Smooth muscle cell (in vitro differentiated cells): ENCODE data around the gene BCOR. TPM values are rescaled to one million over a fixed set of nuclear protein-coding genes. Genes with fewer than 3 reads are reported as not detected.

ENCODE experiments used
- DNase-seq: peaks from one replicate; lab custom pipeline; 2025; ENCODE audit not compliant: unreplicated experiment; lab: John Stamatoyannopoulos, UW
- H2AFZ ChIP-seq: fragments of 200-600 bp; sonication (generic); 2 replicates; pipeline ENCODE4 v1.6.0; 2016; ENCODE audit warnings: antibody characterized with exemption, low read depth, mild to moderate bottlenecking
- H3F3A ChIP-seq: fragments of 200-600 bp; sonication (generic); 2 replicates; pipeline ENCODE4 v1.6.0; 2017; ENCODE audit warnings: antibody characterized with exemption, low read depth
- H3K27ac ChIP-seq: fragments of 200-600 bp; sonication (generic); 2 replicates; pipeline ENCODE4 v1.5.1; 2016; ENCODE audit warnings: low read depth, mild to moderate bottlenecking
- H3K27me3 ChIP-seq: fragments of 200-600 bp; sonication (generic); 2 replicates; pipeline ENCODE4 v1.6.1; 2016; ENCODE audit warnings: low read depth, mild to moderate bottlenecking
- H3K36me3 ChIP-seq: fragments of 200-600 bp; sonication (generic); 2 replicates; pipeline ENCODE4 v1.5.1; 2016; ENCODE audit warnings: low read depth
- H3K4me1 ChIP-seq: fragments of 200-600 bp; sonication (generic); 2 replicates; pipeline ENCODE4 v1.5.1; 2016; ENCODE audit warnings: low read depth
- H3K4me2 ChIP-seq: fragments of 200-600 bp; sonication (generic); 2 replicates; pipeline ENCODE4 v1.6.0; 2016; ENCODE audit warnings: mild to moderate bottlenecking
- H3K4me3 ChIP-seq: fragments of 200-600 bp; sonication (generic); 2 replicates; pipeline ENCODE4 v1.5.1; 2016; ENCODE audit warnings: mild to moderate bottlenecking
- H3K79me2 ChIP-seq: fragments of 200-600 bp; sonication (generic); 2 replicates; pipeline ENCODE4 v1.6.0; 2016; ENCODE audit warnings: low read depth, mild to moderate bottlenecking
- H3K9ac ChIP-seq: fragments of 200-600 bp; sonication (generic); 2 replicates; pipeline ENCODE4 v1.6.0; 2016; ENCODE audit warnings: low read depth
- H3K9me3 ChIP-seq: fragments of 200-600 bp; sonication (generic); replicated peaks from 2 replicates; pipeline ENCODE4 v1.5.1; 2016; ENCODE audit warnings: low read depth
- H4K20me1 ChIP-seq: fragments of 200-600 bp; sonication (generic); 2 replicates; pipeline ENCODE4 v1.6.0; 2016; ENCODE audit warnings: low read depth
- CTCF ChIP-seq: fragments of 200-600 bp; sonication (generic); IDR thresholded peaks from 2 replicates; pipeline ENCODE4 v1.5.1; 2017; ENCODE audit warnings: borderline replicate concordance, mild to moderate bottlenecking, antibody characterized with exemption; ENCODE audit not compliant: insufficient read depth, poor library complexity, severe bottlenecking
- WGBS: methylation state at CpG from one replicate; pipeline ENCODE4 v1.1.7; 2016; ENCODE audit warnings: low lambda C conversion rate; 5-methylcytosine and 5-hydroxymethylcytosine counted together
- polyA plus RNA-seq: library from polyadenylated mRNA; unstranded; fragments of >200 nt; fragmentation: Nextera tagmentation; extraction: Ambion mirVana; gene quantifications from 2 replicates; pipeline ENCODE4 v1.2.1, GENCODE V29; 2016
- total RNA-seq: library from RNA; depleted of rRNA; stranded (reverse); fragments of >200 nt; gene quantifications from 2 replicates; pipeline ENCODE4 v1.2.3, GENCODE V29; 2014

The BCOR gene
- total and polyA plus RNA-seq, 2 experiments from 2014 or later: 19.5 to 28.0 TPM

- peaks cover 43% of the 10 kb centered on the region for H3K4me1 ChIP-seq
- no peak overlapping the region for H3K27ac ChIP-seq
- H3K79me2 ChIP-seq: peaks cover 51% of the 10 kb centered on the region
- 73% methylated on average over 16 of the region's 16 CpGs for WGBS
- H3K36me3 ChIP-seq: no peaks in the 10 kb centered on the region
- TF ChIP-seq CTCF: no peak
- H2AFZ ChIP-seq: no peak overlapping the region
- H3K4me3 ChIP-seq: no peak overlapping the region
- peaks cover under 1% of the 10 kb centered on the region for H3F3A ChIP-seq
- no peak overlapping the region for H3K9ac ChIP-seq
- H4K20me1 ChIP-seq: peaks cover 100% of the 10 kb centered on the region
- DNase-seq: no peak
- H3K27me3 ChIP-seq: no peaks in the 10 kb centered on the region
- H3K4me2 ChIP-seq: no peak overlapping the region
- H3K9me3 ChIP-seq: no peaks in the 10 kb centered on the region
Observed at GRCh38 chrX:40080894-40081678, 16.7 kb downstream of the BCOR start.

DNA sequence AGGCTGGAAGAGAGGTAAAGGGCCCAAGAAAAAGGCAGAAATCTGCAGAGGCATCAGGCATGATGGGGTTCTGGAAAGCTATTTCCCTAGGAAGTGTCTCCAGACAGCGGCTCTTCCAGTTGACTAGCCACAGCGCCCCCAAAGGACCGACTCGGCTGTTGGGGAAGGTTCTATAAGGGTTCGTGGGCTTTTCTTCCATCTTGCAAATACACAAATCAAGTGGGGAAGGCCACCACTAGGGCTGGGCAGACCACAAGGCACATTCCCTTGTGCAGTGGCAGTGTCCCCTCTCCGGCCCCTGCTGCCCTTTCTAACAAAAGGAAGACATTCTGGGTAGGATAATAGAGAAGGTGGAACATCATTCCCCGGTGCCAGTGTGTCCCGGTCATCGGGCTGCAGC lies 18.2 kb downstream of the BCOR start:
- WGBS: 88% methylated on average over 9 of the region's 9 CpGs
- H4K20me1 ChIP-seq: peaks cover 92% of the 10 kb centered on the region

GRCh38 chrX:40078489-40079227 lies 19.1 kb downstream of the BCOR start:
- peaks cover 87% of the 10 kb centered on the region for H4K20me1 ChIP-seq
- H3K4me1 ChIP-seq: peaks cover 23% of the 10 kb centered on the region
- H3K27ac ChIP-seq: no peak overlapping the region
- no peak for TF ChIP-seq CTCF
- no peak overlapping the region for H3K9ac ChIP-seq
- no peaks in the 10 kb centered on the region for H3K27me3 ChIP-seq
- no peak overlapping the region for H3K4me3 ChIP-seq
- H3K36me3 ChIP-seq: no peaks in the 10 kb centered on the region
- no peak overlapping the region for H3K4me2 ChIP-seq
- peaks cover 44% of the 10 kb centered on the region for H3K79me2 ChIP-seq
- no peak overlapping the region for H2AFZ ChIP-seq
- H3F3A ChIP-seq: no peaks in the 10 kb centered on the region
- WGBS: 61% methylated on average over 23 of the region's 24 CpGs
- DNase-seq: no peak
- no peaks in the 10 kb centered on the region for H3K9me3 ChIP-seq

More for the DNA sequence above, 18.2 kb downstream of the BCOR start:
- H3K79me2 ChIP-seq: peaks cover 51% of the 10 kb centered on the region
- H3K4me3 ChIP-seq: no peak overlapping the region
- H2AFZ ChIP-seq: no peak overlapping the region
- DNase-seq: no peak
- H3K4me2 ChIP-seq: no peak overlapping the region
- H3K4me1 ChIP-seq: peaks cover 32% of the 10 kb centered on the region
- no peak for TF ChIP-seq CTCF
- no peaks in the 10 kb centered on the region for H3K9me3 ChIP-seq
- H3F3A ChIP-seq: no peaks in the 10 kb centered on the region
- no peak overlapping the region for H3K9ac ChIP-seq
- no peaks in the 10 kb centered on the region for H3K27me3 ChIP-seq
- no peaks in the 10 kb centered on the region for H3K36me3 ChIP-seq
- H3K27ac ChIP-seq: no peak overlapping the region
